HuH-7 (cell line): ENCODE results near the gene BCL2L15.
A peak's percentile ranks its signal among the peaks of the same experiment; 100 is the strongest.

Experiments used
- DNase-seq: peaks from one replicate; pipeline ENCODE4 v3.0.0; 2011; ENCODE audit warnings: low spot score

Gene BCL2L15

DNA sequence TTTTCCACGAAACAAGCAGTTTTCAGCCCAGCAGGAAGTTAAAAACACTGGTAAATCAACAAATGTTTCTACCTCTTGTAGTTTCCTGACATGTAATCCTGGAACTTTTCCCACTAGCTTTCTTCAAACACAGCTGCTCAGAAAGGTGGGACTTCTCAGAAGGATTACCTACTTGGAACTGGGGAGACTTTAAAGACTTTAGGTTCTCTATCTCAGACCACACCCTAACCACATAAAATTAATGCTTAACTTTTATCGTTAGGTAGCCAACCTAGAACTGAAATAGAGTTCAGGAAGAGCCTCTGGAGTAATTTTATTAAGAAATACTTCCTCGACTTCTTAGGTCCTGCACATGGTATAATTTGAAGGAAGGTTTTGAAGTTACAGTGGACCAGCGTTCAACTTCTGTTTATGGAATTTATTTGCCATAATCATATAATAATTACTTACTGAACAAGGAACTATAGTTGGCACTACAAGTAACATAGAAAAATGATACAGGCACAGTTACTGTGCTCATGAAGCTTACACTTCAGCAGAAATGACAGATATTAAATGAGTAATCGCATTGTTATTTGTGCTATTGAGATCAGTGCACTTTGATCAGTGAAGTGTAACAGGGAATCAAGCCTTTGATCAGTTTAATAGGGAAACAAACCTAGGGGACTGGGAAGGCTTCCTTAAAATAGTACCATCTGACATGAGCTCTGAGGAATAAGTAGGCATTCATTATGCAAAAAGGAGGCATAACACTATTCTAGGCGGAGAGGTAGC is at the start of gene BCL2L15:
TSS of gene BCL2L15 (minus strand) at position 180 of the 774 bp plus-strand sequence. CDS start 206 bp downstream, outside the sequence.
- no peak for DNase-seq

DNA sequence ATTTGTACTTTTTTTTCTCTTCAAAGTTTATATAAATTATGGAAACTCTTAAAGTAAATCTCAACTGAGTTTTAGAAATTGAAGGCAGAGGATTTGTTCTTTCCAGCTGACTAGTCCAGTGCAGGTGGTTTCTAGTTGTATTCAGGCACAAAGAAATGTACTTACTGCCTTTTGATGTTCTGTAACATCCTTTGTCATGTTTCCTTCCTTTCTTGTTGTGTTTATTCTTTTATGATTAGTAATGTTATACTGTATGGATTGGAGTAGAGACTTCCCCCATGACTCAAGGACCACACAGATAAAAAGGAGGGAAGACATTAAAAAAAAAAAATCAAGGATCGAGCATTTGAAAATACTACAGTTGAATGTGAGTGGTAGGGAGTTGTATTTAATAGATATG is 49.8 kb upstream of the BCL2L15 start:
- DNase-seq, result no peak

DNA sequence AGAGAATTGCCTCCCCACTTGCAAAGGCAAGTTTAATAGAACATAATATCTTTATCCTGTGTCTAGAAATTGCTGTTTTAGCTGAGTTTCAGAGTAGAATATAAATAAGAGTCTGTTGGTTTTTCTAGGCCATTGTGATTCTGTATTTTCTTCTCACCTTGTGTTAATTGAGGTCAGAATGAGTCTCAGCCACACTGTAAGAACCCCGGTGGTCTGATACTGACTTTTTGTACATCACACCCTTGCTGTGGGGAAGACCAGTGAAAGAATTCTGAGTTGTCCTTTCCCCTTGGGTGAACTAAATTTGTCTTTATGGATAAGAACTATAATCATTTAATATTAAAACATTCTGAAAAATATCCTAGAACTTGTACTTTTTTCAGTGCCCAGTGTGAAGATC is 48.6 kb upstream of the BCL2L15 start:
- DNase-seq, result no peak

DNA sequence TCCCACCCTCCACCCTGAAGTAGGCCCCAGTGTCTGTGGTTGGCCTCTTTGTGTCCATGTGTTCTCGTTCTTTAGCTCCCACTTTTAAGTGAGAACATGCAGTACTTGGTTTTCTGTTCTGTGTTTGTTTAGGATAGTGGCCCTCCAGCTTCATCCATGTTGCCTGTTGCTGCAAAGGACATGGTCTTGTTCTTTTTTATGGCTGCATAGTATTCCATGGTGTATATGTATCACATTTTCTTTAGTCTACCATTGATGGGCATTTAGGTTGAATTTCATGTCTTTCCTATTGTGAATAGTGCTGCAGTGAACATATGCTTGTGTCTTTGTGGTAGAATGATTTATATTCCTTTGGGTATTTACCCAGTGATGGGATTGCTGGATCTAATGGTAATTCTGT is 47.8 kb upstream of the BCL2L15 start:
- DNase-seq, result no peak

DNA sequence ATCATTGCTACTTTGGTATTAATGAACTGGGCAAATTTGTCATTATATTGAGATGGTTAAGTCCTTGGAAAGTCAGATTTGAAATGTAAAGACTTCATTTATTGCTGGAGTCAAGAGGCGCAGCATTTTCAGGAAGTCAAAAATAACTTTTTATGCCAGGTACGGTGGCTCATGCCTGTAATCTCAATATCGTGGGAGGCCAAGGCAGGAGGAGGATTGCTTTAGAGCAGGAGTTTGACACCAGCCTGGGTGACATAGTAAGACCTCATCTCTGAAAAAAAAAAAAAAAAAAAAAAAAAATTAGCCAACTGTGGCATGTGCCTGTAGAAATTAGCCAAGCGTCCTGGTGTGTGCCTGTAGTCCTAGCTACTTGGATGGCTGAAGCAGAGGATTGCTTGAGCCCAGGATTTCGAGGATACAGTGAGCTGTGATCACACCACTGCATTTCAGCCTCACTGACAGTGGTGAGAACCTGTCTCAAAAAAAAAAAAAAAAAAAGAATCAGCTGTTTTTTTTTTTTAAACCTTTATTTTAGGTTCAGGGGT is 47.2 kb upstream of the BCL2L15 start:
- no peak for DNase-seq

DNA sequence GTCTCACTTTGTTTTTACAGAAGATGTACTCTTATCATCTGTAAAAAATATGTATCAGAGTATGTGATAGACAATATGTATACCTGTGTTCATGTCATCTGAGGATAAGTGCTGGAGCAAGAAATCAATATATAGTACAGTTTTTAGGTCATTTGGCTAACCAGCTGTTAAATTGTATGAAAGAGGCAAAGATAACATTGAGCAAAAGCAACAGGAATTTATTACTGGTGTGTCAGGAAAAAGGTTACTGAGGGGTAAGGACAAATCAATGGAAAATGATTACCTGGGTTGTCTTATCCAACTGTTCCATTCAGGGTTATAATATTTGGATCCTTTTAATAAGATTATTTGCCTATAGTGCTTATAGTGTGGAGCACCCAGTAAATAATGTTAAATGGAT is 46.6 kb upstream of the BCL2L15 start:
- DNase-seq, result no peak

DNA sequence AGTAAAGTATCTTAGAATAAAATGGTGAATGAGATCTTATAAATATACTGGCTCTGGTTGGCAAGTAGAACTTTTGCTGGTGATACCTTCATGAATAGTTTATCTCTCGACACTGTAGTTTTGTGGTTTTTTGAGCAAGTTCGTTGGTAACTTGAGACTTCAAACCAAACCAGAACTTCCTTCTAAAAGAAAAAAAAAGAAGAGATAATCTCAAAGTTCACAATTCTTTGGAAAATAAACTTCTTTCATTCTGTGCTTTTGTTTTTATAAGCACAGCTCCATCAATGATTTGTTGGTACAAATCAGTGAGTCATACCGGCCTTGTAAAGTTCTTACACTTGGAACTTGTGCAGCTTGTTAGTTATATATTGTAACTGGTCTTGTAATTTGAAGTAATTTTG is 44.1 kb upstream of the BCL2L15 start:
- no peak for DNase-seq

DNA sequence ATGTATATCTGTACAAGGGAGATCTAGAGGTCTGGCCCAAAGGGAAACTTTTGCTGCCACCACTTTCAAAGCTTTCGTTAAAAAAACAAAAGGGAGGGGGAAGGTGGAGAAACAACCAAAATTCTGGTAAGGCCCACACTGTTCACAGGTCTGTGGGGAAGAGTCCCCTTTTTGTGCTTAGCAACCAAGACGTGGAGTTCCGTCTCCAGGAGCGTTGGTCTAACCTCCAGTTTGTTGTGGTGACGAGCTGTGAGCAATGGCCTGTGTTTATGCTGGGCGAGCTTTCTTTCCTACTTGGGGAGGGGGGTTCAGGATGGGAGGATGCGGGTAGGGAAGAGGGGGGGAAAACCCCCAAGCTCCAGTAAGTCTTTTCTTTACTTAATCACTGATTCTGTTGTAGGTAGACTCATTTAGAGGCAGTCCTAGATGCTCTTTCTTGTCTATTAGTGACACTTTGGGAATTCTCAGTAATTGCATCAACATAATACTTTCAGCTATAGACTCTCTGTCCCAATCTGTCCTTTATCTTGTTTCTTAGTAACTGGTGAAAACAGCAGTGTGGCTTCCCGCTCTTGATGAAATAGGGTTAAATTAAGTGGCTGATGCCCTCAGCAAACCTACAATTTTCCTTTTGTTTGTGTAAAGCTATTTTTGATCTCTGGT is 43.2 kb upstream of the BCL2L15 start:
- DNase-seq, result no peak

DNA sequence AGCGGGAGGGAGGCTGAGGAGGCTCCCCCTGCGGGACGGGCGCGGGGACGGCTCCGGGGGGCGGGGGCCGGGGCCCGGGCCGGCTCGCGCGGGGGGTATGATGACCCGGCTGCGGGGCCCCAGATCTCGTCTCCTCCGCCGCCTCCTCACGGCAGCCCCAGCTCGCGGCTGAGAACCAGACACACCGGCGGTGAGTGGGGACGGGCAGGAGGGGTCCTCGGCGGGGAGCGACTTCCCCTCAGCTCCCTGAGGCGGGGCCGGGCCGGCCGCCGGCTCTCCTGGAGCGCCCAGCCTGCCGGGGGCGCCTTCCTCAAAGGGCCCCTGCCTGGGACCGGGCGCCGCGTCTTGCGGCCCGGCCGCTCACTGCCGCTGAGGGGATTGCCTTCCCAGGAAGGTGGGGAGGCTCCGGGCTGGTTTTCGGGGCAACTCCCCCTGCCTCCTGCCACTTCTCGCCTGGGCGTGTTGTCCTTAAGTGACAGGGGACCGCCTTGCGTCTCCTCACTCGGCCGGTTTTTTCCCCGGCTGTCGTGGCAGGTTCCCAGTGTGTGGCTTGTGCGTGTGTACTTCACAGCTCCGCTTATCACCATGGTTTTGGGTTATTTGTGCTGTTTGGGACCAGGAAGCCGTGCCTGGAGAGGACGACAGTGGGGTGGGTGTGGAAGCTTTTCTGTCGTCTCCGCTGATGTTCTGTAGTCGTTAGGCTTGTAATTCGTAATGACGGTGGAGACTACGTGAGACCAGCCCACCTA is 42.5 kb upstream of the BCL2L15 start:
- DNase-seq, result peak; percentile 34

DNA sequence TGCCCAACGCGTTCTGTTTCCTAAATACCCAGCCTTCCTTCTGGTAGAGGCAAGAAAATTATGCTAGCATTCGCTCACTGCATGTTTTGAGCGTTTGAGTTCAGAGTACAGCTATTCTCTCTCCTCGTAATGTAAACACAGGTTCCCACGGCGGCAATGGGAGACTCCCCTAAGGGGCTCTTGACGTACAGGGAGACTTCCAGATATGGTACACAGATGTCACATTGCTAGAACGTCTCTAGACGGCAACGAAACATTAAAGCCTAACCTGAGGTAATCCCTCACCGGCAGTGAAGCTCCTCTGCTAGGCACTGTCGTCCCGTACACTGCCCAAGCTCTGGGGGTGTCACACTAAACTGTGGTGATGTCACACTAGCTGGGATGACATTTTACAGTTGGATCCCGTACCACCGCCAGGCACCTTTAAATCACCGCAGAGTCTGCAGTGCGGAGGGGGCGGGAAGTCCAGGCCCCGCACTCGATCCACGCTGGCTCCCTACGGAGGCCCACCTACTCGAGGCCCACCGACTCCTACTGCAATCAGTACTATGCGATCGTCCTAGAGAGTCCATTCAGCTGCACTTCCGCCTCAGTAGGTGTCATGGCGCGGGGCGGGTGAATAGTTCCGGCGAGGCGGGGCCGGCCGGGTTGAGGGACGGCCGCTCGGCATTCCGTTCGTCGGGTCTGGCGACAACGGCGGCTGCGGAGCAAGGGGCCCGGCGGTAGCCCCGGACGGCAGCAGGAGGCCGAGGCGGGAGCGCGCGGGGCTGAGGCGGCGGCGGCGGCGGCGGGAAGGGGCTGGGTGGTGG is 41.8 kb upstream of the BCL2L15 start, which contains the start of gene HIPK1:
TSS of gene HIPK1 (plus strand) at position 384 of the 809 bp plus-strand sequence.
- peak; percentile 69 for DNase-seq

DNA sequence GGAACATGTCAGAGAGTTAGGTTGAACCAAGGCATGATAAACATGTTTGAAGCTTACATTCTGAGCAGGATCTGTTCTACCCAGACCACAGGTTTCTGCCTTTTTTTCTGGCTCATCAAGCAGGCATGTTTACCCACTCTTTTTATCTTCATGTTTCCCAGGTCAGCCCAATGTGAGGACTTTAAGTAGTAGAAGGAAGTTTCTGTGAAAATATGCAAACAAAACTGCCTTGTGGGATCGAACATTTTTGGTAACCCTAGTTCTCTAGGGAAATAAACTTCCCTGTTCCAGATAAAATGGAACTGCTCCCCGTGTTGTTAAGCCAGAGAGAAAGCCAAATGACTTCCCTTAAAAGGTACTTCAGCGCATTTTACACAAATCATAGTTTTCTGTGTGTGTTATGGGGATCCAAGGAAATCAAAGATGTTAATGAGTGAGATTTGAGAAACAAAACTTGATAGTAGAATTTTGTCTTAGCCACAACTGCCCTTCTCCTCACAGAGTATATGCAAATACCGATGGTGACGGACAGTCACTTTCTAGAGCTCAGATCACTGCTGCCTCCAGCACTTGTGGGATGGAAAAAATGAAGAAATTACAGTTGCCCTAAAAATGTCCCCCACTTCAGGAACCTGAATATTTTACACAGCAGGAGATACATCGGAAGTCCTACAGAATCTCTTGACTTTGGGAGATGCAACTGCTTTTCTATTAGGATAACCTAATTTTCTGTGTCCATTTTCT is 41.0 kb upstream of the BCL2L15 start:
- DNase-seq, result no peak

DNA sequence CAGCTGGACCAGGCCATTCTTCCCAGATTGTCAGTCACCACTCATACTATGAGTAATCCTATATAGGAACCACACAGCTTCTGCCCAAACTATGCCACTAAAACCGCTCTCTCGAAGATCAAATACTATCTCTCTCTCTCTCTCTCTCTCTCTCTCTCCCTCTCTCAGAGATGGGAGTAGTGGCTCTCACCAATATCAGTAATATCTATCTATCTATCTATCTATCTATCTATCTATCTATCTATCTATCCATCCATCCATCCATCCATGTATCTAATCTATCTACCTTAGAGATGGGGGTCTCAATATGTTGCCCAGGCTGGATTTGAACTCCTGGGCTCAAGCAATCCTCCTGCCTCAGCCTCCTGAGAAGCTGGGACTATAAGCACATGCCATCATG is 37.1 kb upstream of the BCL2L15 start:
- no peak for DNase-seq

DNA sequence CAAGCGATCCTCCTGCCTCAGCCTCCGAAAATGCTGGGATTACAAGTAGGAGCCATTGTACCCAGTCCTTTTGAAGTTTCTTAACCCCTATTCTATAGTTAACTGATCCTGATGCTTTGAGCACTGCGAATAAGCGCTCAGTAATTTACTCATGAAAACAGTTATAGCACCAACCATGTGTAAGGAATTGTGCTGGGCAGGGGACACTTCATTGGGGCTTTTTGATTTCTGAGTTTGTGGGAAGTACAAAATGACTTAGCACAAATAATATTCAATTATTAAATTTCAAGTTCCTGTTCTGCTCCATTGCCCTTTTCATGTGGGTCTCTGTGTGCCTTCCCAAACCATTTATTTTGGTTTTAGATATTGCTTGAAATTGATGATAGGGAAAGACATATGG is 35.6 kb upstream of the BCL2L15 start:
- no peak for DNase-seq

DNA sequence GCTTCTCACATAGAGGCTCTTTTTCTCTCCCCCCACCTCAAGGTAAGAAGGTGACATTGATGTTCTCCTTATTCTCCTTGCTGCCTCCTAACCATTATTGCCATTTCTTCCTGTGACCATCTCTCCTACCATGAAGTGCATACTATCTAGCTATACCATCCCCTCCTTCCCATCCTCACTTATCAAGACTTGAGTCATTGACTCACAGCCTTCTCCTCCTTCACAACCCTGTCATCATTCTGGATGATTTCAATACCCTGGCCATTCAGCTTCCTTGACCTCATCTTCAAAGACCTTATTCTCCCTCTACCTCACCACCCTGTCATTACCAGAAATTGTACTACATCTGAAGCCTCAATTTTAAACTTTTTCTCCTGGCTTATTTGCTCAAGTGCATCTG is 30.9 kb upstream of the BCL2L15 start:
- no peak for DNase-seq

DNA sequence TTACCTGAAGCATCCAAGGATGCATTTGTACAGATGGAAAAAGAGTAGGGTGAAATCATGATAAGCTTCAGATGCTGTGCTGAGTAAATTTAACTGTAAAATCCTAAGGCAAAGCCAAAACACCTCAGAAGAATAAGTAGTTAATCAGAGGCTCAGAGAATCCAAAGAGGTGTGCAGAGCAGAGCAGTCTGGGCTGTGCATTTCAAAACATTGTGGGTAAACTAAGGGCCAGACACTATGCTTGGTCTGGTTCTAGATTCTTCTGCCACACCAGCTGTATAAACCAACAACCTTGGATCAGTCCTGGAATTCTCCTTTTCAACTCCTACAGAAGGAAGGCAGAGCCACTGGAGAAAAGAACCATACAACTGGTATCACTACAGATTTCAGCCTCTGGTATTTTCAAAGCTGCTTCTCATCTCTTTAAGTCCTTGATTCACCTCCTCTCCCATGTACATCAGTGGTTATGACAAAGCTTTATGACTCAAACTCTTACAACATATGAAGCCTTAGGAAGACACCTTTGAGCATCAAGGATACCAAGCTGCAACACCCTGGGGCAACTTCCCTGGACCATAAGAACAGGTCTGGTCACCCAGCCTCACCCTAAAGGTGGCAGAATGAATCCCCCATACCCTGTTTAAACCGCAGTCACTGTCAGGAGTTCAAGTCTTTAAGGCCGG is 30.2 kb upstream of the BCL2L15 start:
- DNase-seq, result no peak

DNA sequence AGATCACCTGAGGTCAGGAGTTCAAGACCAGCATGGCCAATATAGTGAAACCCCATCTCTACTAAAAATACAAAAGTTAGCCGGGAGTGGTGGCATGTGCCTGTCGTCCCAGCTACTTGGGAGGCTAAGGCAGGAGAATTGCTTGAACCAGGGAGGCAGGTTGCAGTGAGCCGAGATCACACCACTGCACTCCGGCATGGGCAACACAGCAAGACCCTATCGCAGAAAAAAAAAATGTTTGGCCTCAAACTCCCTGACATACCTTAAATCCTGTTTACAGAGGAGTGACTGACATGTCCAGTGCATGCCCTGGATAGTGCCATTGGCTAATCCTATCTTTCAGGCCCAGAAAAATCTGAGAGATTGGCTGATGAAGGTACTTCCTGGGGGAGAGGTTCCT is 29.6 kb upstream of the BCL2L15 start:
- DNase-seq, result no peak

DNA sequence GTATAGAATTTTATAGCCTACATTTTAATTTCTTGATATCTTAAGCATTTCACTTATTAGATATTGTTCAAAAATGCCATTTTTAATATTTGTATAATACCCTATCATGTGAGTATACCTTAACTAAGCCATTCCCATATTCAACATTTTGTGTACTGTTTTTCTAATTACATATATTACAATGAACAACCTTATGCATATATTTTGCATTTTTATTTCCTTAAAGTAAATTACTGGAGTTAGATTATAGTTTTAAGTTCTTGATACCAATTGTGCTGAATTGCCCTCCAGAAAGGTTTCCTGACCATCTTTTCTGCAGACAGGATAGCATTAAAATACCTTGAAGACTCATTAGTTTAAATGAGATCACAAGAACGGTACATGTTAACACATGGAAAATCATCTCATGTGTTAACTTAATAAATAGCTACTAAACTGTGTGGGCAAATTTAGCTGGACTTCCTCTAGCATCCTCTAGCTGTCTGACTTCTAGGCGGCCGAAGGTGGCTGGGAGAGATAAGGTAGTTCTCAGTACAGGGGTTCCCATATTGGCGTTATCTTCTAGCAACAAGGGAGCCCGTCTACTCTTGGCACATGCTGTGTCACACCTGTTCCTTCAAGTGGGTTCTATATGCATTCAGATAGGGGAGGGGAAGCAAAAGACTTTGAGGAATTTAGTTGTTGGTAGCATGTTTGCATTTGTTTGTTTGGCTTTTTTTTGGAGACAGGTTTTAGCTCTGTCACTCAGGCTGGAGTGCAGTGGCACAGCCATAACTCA is 26.7 kb upstream of the BCL2L15 start:
- DNase-seq, result no peak

DNA sequence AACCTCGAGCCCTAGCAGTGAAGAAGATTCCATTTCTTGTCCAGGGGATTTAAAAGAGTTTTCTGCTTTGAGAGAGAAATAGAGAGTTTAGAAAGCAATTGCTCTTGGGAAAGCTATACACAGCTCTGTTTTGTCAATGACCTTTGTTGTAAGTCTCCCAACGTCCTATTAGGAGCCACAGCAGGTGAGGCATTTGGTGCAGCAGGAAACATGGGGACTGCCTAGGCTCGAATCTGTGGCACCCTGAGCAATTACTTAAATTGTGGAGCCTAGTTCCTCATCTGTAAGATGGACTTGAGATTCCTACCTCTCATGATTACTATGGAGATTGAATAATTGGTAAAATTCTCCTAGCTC is 25.9 kb upstream of the BCL2L15 start:
- DNase-seq, result no peak

DNA sequence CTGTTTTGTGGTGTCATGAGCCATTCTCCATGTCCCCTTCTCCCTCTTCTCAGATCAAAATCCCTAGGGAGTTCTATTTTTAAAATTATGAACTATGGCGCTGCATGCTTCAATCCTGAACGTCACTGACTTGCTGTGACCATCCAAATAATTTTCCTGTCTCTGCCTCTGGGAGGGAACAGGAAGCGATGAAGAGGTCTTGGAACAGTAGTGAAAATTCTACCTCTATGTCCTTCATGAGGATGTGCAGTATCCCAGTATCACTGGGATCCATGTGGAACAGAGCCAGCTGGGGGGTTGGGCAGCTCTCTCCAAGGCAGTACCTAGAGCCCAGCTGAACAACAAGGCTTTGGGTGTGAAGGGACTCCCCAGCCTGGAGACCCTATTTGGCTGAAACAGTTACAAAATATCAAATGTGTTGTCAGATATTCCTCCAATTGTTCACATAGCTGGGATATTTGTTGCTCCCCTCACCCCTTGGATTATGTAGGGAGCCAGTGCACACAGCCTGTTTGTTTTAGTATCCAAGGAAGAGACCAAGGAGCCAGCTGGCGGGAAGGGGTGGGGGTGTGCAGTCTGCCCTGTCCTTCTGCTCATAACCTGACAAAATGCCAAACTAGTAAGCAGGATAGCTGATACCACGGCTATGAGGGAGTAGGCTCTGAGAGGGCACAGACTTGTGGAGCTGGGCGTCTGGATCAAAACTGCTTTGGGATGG is 25.4 kb upstream of the BCL2L15 start:
- DNase-seq, result no peak
